A549 (cell line): Measurements from ENCODE around the gene MYRFL. TPM values are rescaled to one million over a fixed set of nuclear protein-coding genes. Genes with fewer than 3 reads are reported as not detected.

Experiments used
- ATAC-seq, 2 experiments: fragments of 200-7000 bp in 1 of 2; fragments of >200 bp in 1 of 2; cut with Nextera tagmentation in 1 of 2; cut with Tn5 transposase in 1 of 2; 3 replicates each; pipeline versions ENCODE4 v1.8.0 to v1.9.1; 2018 to 2020; ENCODE audit warnings: mild to moderate bottlenecking in 1 of 2, moderate library complexity in 1 of 2
- CTCF ChIA-PET: fragments of 300-600 bp; sonication (Branson Sonifier 250); formaldehyde crosslinking; extraction: SDS; loops from one replicate; lab custom pipeline; 2021; ENCODE audit warnings: antibody characterized with exemption, inconsistent platforms; lab: Yijun Ruan, JAX
- POLR2A ChIA-PET: fragments of 350-600 bp; formaldehyde crosslinking; extraction: SDS; loops from one replicate; lab custom pipeline; 2021; ENCODE audit warnings: antibody characterized with exemption, inconsistent platforms; lab: Yijun Ruan, JAX
- DNase-seq, 2 experiments: peaks; one replicate each; pipeline versions ENCODE4 v3.0.0 to v3.0.0-alpha.2; 2011 to 2016; ENCODE audit warnings: low read depth in 1 of 2, low spot score in 1 of 2
- FAIRE-seq: peaks from 2 replicates; lab custom pipeline; 2011; peaks lifted over from hg19 to GRCh38; lab: Jason Lieb, UNC
- H3K27ac ChIP-seq, 2 experiments: fragments of >200 bp; sonication (Bioruptor Twin); formaldehyde crosslinking; 3 replicates each; pipeline ENCODE4 v1.5.1; 2016 to 2017
- H3K4me1 ChIP-seq: fragments of >200 bp; sonication (Bioruptor Twin); formaldehyde crosslinking; 3 replicates; pipeline ENCODE4 v1.6.1; 2016
- H3K4me2 ChIP-seq: fragments of >200 bp; sonication (Bioruptor Twin); formaldehyde crosslinking; 3 replicates; pipeline ENCODE4 v1.6.1; 2016
- H3K4me3 ChIP-seq: fragments of >200 bp; sonication (Bioruptor Twin); formaldehyde crosslinking; 3 replicates; pipeline ENCODE4 v1.5.1; 2016
- H3K9me3 ChIP-seq: fragments of >200 bp; sonication (Bioruptor Twin); formaldehyde crosslinking; 3 replicates; pipeline ENCODE4 v1.6.1; 2016
- CBX2 ChIP-seq: fragments of 200-600 bp; sonication (generic); IDR thresholded peaks from 2 replicates; pipeline ENCODE4 v1.6.1; 2016; ENCODE audit warnings: low read depth, mild to moderate bottlenecking, borderline replicate concordance
- CBX8 ChIP-seq: fragments of 200-600 bp; sonication (generic); IDR thresholded peaks from 2 replicates; pipeline ENCODE4 v1.6.1; 2016
- CEBPB ChIP-seq, 2 experiments: fragments of >200 bp in 1 of 2; sonication (Bioruptor Twin) in 1 of 2; formaldehyde crosslinking in 1 of 2; IDR thresholded peaks; 2 replicates each; pipeline ENCODE4 v1.6.1; 2012 to 2016
- CHD2 ChIP-seq: fragments of 150-350 bp; IDR thresholded peaks from 2 replicates; pipeline ENCODE4 v1.6.1; 2014; ENCODE audit warnings: low read length; ENCODE audit not compliant: partially characterized antibody
- CTCF ChIP-seq: fragments of >200 bp; sonication (Bioruptor Twin); formaldehyde crosslinking; IDR thresholded peaks from 3 replicates; pipeline ENCODE4 v1.5.1; 2016
- FOSB ChIP-seq: fragments of 250-450 bp; sonication (Bioruptor Pico); IDR thresholded peaks from 2 replicates; pipeline ENCODE4 v1.5.0; 2020; ENCODE audit warnings: mild to moderate bottlenecking, moderate library complexity
- HOXA7 ChIP-seq: fragments of 250-450 bp; sonication (Bioruptor Pico); IDR thresholded peaks from 2 replicates; pipeline ENCODE4 v1.5.0; 2020; ENCODE audit warnings: mild to moderate bottlenecking, moderate library complexity
- HOXB13 ChIP-seq: fragments of 250-450 bp; sonication (Bioruptor Pico); IDR thresholded peaks from 2 replicates; pipeline ENCODE4 v1.5.0; 2020; ENCODE audit warnings: low read depth, mild to moderate bottlenecking, moderate library complexity
- JUN ChIP-seq, 2 experiments: fragments of >200 bp; sonication (Bioruptor Twin); formaldehyde crosslinking; IDR thresholded peaks; 2 replicates in 1 of 2; 3 replicates in 1 of 2; pipeline ENCODE4 v1.6.1; 2016 to 2017
- MAFK ChIP-seq: fragments of 450-650 bp; IDR thresholded peaks from 2 replicates; pipeline ENCODE4 v1.6.1; 2014; ENCODE audit not compliant: partially characterized antibody
- MAX ChIP-seq: IDR thresholded peaks from 2 replicates; pipeline ENCODE4 v1.6.1; 2012
- MAZ ChIP-seq: fragments of 150-350 bp; IDR thresholded peaks from 2 replicates; pipeline ENCODE4 v1.6.1; 2014; ENCODE audit warnings: antibody characterized with exemption, low read depth, low read length, borderline replicate concordance
- MYC ChIP-seq: IDR thresholded peaks from 2 replicates; pipeline ENCODE4 v1.6.1; 2012; ENCODE audit warnings: mild to moderate bottlenecking, inconsistent platforms, low read length, improper control_type of control experiment, borderline replicate concordance
- NR3C1 ChIP-seq: fragments of >200 bp; sonication (Bioruptor Twin); formaldehyde crosslinking; IDR thresholded peaks from 3 replicates; pipeline ENCODE4 v1.6.1; 2017
- PHF8 ChIP-seq: fragments of 200-600 bp; sonication (generic); IDR thresholded peaks from 2 replicates; pipeline ENCODE4 v1.6.1; 2016; ENCODE audit warnings: low read depth, mild to moderate bottlenecking, antibody characterized with exemption, moderate library complexity, borderline replicate concordance
- POLR2A ChIP-seq: IDR thresholded peaks from 2 replicates; pipeline ENCODE4 v1.6.1; 2012; ENCODE audit warnings: mild to moderate bottlenecking, low read length
- RAD21 ChIP-seq, 2 experiments: fragments of >200 bp in 1 of 2; sonication (Bioruptor Twin) in 1 of 2; formaldehyde crosslinking in 1 of 2; IDR thresholded peaks in 1 of 2; conservative IDR thresholded peaks in 1 of 2; 2 replicates in 1 of 2; 3 replicates in 1 of 2; pipeline ENCODE4 v1.6.1; 2012 to 2018; ENCODE audit warnings: inconsistent platforms in 1 of 2
- RFX5 ChIP-seq: fragments of 450-650 bp; IDR thresholded peaks from 2 replicates; pipeline ENCODE4 v1.7.1; 2014; ENCODE audit warnings: antibody characterized with exemption, mild to moderate bottlenecking, moderate library complexity
- SMC3 ChIP-seq: fragments of >200 bp; sonication (Bioruptor Twin); formaldehyde crosslinking; IDR thresholded peaks from 3 replicates; pipeline ENCODE4 v1.6.1; 2018; ENCODE audit warnings: inconsistent platforms
- SREBF2 ChIP-seq: fragments of 450-650 bp; IDR thresholded peaks from 2 replicates; pipeline ENCODE4 v1.6.1; 2014; ENCODE audit warnings: mild to moderate bottlenecking, moderate library complexity
- ZNF302 ChIP-seq: fragments of 250-450 bp; sonication (Bioruptor Pico); IDR thresholded peaks from 2 replicates; pipeline ENCODE4 v1.9.0; 2021; ENCODE audit warnings: inconsistent platforms, mild to moderate bottlenecking, moderate library complexity
- ZSCAN20 ChIP-seq: fragments of 250-450 bp; sonication (Bioruptor Pico); IDR thresholded peaks from 2 replicates; pipeline ENCODE4 v1.8.0; 2022; ENCODE audit warnings: mild to moderate bottlenecking, moderate library complexity
- WGBS: methylation state at CpG from one replicate; pipeline ENCODE4 v1.1.6; 2017; ENCODE audit errors: missing lambda C conversion rate; 5-methylcytosine and 5-hydroxymethylcytosine counted together
- polyA plus RNA-seq, 4 experiments: library from polyadenylated mRNA; depleted of rRNA in 3 of 4; stranded (reverse); fragments of >200 nt; fragmentation: RNase III in 1 of 4; extraction: RNeasy Plus Mini Kit Qiagen cat#74134 plus additional on column Dnase treatment in 1 of 4; gene quantifications; 2 replicates in 3 of 4; 3 replicates in 1 of 4; pipeline ENCODE4 v1.2.3, GENCODE V29; 2011 to 2017
- TF ChIP-seq, protein P1 (sequence below): fragments of 250-450 bp; sonication (Bioruptor Pico); IDR thresholded peaks from 2 replicates; pipeline ENCODE4 v1.5.0; 2021; ENCODE audit warnings: mild to moderate bottlenecking, moderate library complexity, borderline replicate concordance
- TF ChIP-seq, protein P2 (sequence below): fragments of 200-600 bp; sonication (generic); IDR thresholded peaks from 2 replicates; pipeline ENCODE4 v1.6.1; 2016; ENCODE audit warnings: antibody characterized with exemption, mild to moderate bottlenecking, moderate library complexity

Gene MYRFL
- polyA plus RNA-seq, 2 of the 4 experiments (the other 2 are of a cell fraction) = 0.04 TPM; not detected in 1

DNA sequence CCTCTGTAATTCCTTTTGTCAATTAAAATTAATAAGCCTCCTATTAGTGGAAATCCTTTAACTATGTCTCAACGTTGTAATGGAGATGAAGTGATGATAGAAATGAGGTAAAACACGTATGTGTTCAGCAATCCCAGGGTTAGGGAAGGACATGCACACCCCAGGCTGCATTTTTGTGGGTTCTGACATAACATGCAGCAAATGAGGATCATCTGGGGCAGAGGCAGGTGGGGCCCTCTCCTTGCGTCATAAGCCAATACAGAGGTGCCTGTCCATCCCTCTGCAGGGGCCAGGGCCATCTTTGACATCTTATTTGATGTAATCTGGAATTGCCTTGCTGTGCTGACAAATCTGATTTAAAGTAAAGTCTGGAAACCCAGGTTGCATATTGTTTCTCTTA, 73.2 kb downstream of the MYRFL start:
- no peak overlapping the region for H3K4me3 ChIP-seq
- ATAC-seq (no peak), FAIRE-seq (no peak), DNase-seq (no peak)
- POLR2A ChIA-PET = no interaction called here
- no peak overlapping the region for H3K27ac ChIP-seq
- no peak overlapping the region for H3K4me2 ChIP-seq
- no peaks in the 10 kb centered on the region for H3K9me3 ChIP-seq
- 21% methylated on average over 3 of the region's 3 CpGs for WGBS
- TF ChIP-seq, protein P1, sequence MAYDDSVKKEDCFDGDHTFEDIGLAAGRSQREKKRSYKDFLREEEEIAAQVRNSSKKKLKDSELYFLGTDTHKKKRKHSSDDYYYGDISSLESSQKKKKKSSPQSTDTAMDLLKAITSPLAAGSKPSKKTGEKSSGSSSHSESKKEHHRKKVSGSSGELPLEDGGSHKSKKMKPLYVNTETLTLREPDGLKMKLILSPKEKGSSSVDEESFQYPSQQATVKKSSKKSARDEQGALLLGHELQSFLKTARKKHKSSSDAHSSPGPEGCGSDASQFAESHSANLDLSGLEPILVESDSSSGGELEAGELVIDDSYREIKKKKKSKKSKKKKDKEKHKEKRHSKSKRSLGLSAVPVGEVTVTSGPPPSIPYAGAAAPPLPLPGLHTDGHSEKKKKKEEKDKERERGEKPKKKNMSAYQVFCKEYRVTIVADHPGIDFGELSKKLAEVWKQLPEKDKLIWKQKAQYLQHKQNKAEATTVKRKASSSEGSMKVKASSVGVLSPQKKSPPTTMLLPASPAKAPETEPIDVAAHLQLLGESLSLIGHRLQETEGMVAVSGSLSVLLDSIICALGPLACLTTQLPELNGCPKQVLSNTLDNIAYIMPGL (CRISPR knock-in tag) = no peak
- no peak for TF ChIP-seq JUN (IDR thresholded peaks at IDR 0.05)
- TF ChIP-seq CHD2 = no peak
- no peak for TF ChIP-seq SREBF2
- no peak for TF ChIP-seq RFX5
- TF ChIP-seq ZSCAN20 = no peak
- TF ChIP-seq MAZ = no peak
- TF ChIP-seq HOXB13 = no peak
- no peak for TF ChIP-seq MAX
- TF ChIP-seq, all 56 proteins: peak for 0
- CTCF ChIA-PET = interaction anchor here (0.6 to 7.3 kb wide), 4 partner anchors 13 to 1318 kb away, joined by 3 to 92 read pairs (median 42); no protein-coding TSS in a partner anchor
- no peaks in the 10 kb centered on the region for H3K4me1 ChIP-seq

- ATAC-seq (peak; percentile 81 to 84; a peak in 5 of 6 replicates), DNase-seq (peak; percentile 31 to 64), FAIRE-seq (no peak)
- Histone ChIP-seq H3K4me3 (no peak overlapping the region), H3K4me2 (no peak overlapping the region), H3K27ac (no peak overlapping the region), H3K4me1 (no peaks in the 10 kb centered on the region), H3K9me3 (no peaks in the 10 kb centered on the region)
- CTCF ChIA-PET = interaction anchor here (0.6 to 7.3 kb wide), 59 partner anchors 9 to 847 kb away, joined by 3 to 92 read pairs (median 3); partner anchors contain the start of gene KCNMB4
- 2% methylated on average over 4 of the region's 4 CpGs for WGBS
- TF ChIP-seq, protein P2, sequence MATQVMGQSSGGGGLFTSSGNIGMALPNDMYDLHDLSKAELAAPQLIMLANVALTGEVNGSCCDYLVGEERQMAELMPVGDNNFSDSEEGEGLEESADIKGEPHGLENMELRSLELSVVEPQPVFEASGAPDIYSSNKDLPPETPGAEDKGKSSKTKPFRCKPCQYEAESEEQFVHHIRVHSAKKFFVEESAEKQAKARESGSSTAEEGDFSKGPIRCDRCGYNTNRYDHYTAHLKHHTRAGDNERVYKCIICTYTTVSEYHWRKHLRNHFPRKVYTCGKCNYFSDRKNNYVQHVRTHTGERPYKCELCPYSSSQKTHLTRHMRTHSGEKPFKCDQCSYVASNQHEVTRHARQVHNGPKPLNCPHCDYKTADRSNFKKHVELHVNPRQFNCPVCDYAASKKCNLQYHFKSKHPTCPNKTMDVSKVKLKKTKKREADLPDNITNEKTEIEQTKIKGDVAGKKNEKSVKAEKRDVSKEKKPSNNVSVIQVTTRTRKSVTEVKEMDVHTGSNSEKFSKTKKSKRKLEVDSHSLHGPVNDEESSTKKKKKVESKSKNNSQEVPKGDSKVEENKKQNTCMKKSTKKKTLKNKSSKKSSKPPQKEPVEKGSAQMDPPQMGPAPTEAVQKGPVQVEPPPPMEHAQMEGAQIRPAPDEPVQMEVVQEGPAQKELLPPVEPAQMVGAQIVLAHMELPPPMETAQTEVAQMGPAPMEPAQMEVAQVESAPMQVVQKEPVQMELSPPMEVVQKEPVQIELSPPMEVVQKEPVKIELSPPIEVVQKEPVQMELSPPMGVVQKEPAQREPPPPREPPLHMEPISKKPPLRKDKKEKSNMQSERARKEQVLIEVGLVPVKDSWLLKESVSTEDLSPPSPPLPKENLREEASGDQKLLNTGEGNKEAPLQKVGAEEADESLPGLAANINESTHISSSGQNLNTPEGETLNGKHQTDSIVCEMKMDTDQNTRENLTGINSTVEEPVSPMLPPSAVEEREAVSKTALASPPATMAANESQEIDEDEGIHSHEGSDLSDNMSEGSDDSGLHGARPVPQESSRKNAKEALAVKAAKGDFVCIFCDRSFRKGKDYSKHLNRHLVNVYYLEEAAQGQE = no peak
- no peak for TF ChIP-seq PHF8
- no peak for TF ChIP-seq RFX5
- peak; percentile 92 for TF ChIP-seq SMC3
- peak; percentile 92 for TF ChIP-seq CTCF
- TF ChIP-seq ZNF302 (CRISPR knock-in tag) = no peak
- no peak for TF ChIP-seq CBX2
- no peak for TF ChIP-seq NR3C1
- TF ChIP-seq HOXA7 = no peak
- no peak for TF ChIP-seq MYC
- no peak for TF ChIP-seq CBX8
- peak; percentile 92 to 94 for TF ChIP-seq RAD21 (conservative IDR thresholded peaks at IDR 0.05 in 1 of 2, IDR thresholded peaks at IDR 0.05 in 1 of 2)
- peak; percentile 66 for TF ChIP-seq MAFK
- TF ChIP-seq, protein P1 (CRISPR knock-in tag) = no peak
- no peak for TF ChIP-seq POLR2A
- TF ChIP-seq FOSB (CRISPR knock-in tag) = no peak
- TF ChIP-seq CEBPB (IDR thresholded peaks at IDR 0.05) = peak; percentile 98 to 99
- no peak for TF ChIP-seq MAZ
- TF ChIP-seq ZSCAN20 = no peak
- POLR2A ChIA-PET = no interaction called here
These were observed 75.7 kb downstream of the MYRFL start for GRCh38 chr12:69900720-69901131.
